Neural cell (in vitro differentiated cells): ENCODE data around the gene IGF2BP3.

ENCODE experiments used
- EZH2 ChIP-seq: fragments of 200-600, 300-800 bp; shearing (Covaris generic), sonication (generic); IDR thresholded peaks from 2 replicates; pipeline ENCODE4 v1.6.1; 2014; ENCODE audit warnings: antibody characterized with exemption, low read length, borderline replicate concordance, mild to moderate bottlenecking; ENCODE audit not compliant: insufficient read depth, poor library complexity, severe bottlenecking
- TF ChIP-seq, protein P1 (sequence below): fragments of 450-650 bp; IDR thresholded peaks from 2 replicates; pipeline ENCODE4 v1.5.1; 2014; ENCODE audit warnings: antibody characterized with exemption, mild to moderate bottlenecking, moderate library complexity; ENCODE audit not compliant: poor library complexity, severe bottlenecking

GRCh38 chr7:23449941-23450340, 20.4 kb downstream of the IGF2BP3 start:
- TF ChIP-seq, protein P1, sequence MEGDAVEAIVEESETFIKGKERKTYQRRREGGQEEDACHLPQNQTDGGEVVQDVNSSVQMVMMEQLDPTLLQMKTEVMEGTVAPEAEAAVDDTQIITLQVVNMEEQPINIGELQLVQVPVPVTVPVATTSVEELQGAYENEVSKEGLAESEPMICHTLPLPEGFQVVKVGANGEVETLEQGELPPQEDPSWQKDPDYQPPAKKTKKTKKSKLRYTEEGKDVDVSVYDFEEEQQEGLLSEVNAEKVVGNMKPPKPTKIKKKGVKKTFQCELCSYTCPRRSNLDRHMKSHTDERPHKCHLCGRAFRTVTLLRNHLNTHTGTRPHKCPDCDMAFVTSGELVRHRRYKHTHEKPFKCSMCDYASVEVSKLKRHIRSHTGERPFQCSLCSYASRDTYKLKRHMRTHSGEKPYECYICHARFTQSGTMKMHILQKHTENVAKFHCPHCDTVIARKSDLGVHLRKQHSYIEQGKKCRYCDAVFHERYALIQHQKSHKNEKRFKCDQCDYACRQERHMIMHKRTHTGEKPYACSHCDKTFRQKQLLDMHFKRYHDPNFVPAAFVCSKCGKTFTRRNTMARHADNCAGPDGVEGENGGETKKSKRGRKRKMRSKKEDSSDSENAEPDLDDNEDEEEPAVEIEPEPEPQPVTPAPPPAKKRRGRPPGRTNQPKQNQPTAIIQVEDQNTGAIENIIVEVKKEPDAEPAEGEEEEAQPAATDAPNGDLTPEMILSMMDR: no peak
- TF ChIP-seq EZH2: no peak
